ENCODE measurements around the gene GLP2R.

GLP2R gene

GRCh38 chr17:9931144-9931741 lies 105.5 kb downstream of the GLP2R start:
- no peaks in the 10 kb centered on the region for H3K36me3 ChIP-seq (ENCODE audit: insufficient read depth, low read length)
- H3K4me1 ChIP-seq (ENCODE audit: control insufficient read depth, insufficient read depth, low read length) = no peaks in the 10 kb centered on the region
- H3K4me3 ChIP-seq (ENCODE audit: low read length) = no peak overlapping the region
- H3K27me3 ChIP-seq (ENCODE audit: control insufficient read depth, insufficient read depth, low read length) = peaks cover 8% of the 10 kb centered on the region
- no peaks in the 10 kb centered on the region for H3K9me3 ChIP-seq (replicated peaks; ENCODE audit: low read length)
- no peak overlapping the region for H3K9ac ChIP-seq (ENCODE audit: low read depth, low read length)
- H3K4me2 ChIP-seq (ENCODE audit: low read length) = no peak overlapping the region

GRCh38 chr17:9932491-9932890 lies 106.8 kb downstream of the GLP2R start:
- Histone ChIP-seq H3K9ac (ENCODE audit: low read depth, low read length) (no peak overlapping the region), H3K9me3 (replicated peaks; ENCODE audit: low read length) (no peaks in the 10 kb centered on the region), H3K4me1 (ENCODE audit: control insufficient read depth, insufficient read depth, low read length) (peaks cover 7% of the 10 kb centered on the region), H3K27me3 (ENCODE audit: control insufficient read depth, insufficient read depth, low read length) (peaks cover 8% of the 10 kb centered on the region), H3K4me3 (ENCODE audit: low read length) (no peak overlapping the region), H3K36me3 (ENCODE audit: insufficient read depth, low read length) (no peaks in the 10 kb centered on the region), H3K4me2 (ENCODE audit: low read length) (no peak overlapping the region)

- Histone ChIP-seq H3K27me3 (ENCODE audit: control insufficient read depth, insufficient read depth, low read length) (peaks cover 8% of the 10 kb centered on the region), H3K4me1 (ENCODE audit: control insufficient read depth, insufficient read depth, low read length) (peaks cover 9% of the 10 kb centered on the region), H3K9me3 (replicated peaks; ENCODE audit: low read length) (no peaks in the 10 kb centered on the region), H3K36me3 (ENCODE audit: insufficient read depth, low read length) (no peaks in the 10 kb centered on the region), H3K9ac (ENCODE audit: low read depth, low read length) (no peak overlapping the region), H3K4me2 (ENCODE audit: low read length) (no peak overlapping the region), H3K4me3 (ENCODE audit: low read length) (no peak overlapping the region)
These were observed 108.6 kb downstream of the GLP2R start for GRCh38 chr17:9934331-9934730.

GRCh38 chr17:9935408-9935807 lies 109.7 kb downstream of the GLP2R start:
- peaks cover 4% of the 10 kb centered on the region for H3K27me3 ChIP-seq (ENCODE audit: control insufficient read depth, insufficient read depth, low read length)
- H3K9ac ChIP-seq (ENCODE audit: low read depth, low read length) = no peak overlapping the region
- H3K4me1 ChIP-seq (ENCODE audit: control insufficient read depth, insufficient read depth, low read length) = peaks cover 9% of the 10 kb centered on the region
- H3K4me3 ChIP-seq (ENCODE audit: low read length) = no peak overlapping the region
- no peaks in the 10 kb centered on the region for H3K36me3 ChIP-seq (ENCODE audit: insufficient read depth, low read length)
- H3K4me2 ChIP-seq (ENCODE audit: low read length) = no peak overlapping the region
- no peaks in the 10 kb centered on the region for H3K9me3 ChIP-seq (replicated peaks; ENCODE audit: low read length)

GRCh38 chr17:9936095-9936494 lies 110.4 kb downstream of the GLP2R start:
- Histone ChIP-seq H3K9me3 (replicated peaks; ENCODE audit: low read length) (no peaks in the 10 kb centered on the region), H3K36me3 (ENCODE audit: insufficient read depth, low read length) (no peaks in the 10 kb centered on the region), H3K9ac (ENCODE audit: low read depth, low read length) (no peak overlapping the region), H3K27me3 (ENCODE audit: control insufficient read depth, insufficient read depth, low read length) (no peaks in the 10 kb centered on the region), H3K4me1 (ENCODE audit: control insufficient read depth, insufficient read depth, low read length) (peaks cover 9% of the 10 kb centered on the region), H3K4me2 (ENCODE audit: low read length) (no peak overlapping the region), H3K4me3 (ENCODE audit: low read length) (no peak overlapping the region)

GRCh38 chr17:9937241-9937761 lies 111.6 kb downstream of the GLP2R start:
- H3K9me3 ChIP-seq (replicated peaks; ENCODE audit: low read length) = no peaks in the 10 kb centered on the region
- no peak overlapping the region for H3K9ac ChIP-seq (ENCODE audit: low read depth, low read length)
- no peaks in the 10 kb centered on the region for H3K36me3 ChIP-seq (ENCODE audit: insufficient read depth, low read length)
- H3K4me2 ChIP-seq (ENCODE audit: low read length) = peak overlapping the region; percentile 40
- no peak overlapping the region for H3K4me3 ChIP-seq (ENCODE audit: low read length)
- no peaks in the 10 kb centered on the region for H3K27me3 ChIP-seq (ENCODE audit: control insufficient read depth, insufficient read depth, low read length)
- H3K4me1 ChIP-seq (ENCODE audit: control insufficient read depth, insufficient read depth, low read length) = peaks cover 9% of the 10 kb centered on the region

GRCh38 chr17:9937901-9938300 lies 112.2 kb downstream of the GLP2R start:
- H3K4me2 ChIP-seq (ENCODE audit: low read length) = no peak overlapping the region
- peaks cover 9% of the 10 kb centered on the region for H3K4me1 ChIP-seq (ENCODE audit: control insufficient read depth, insufficient read depth, low read length)
- no peaks in the 10 kb centered on the region for H3K36me3 ChIP-seq (ENCODE audit: insufficient read depth, low read length)
- H3K9ac ChIP-seq (ENCODE audit: low read depth, low read length) = no peak overlapping the region
- no peak overlapping the region for H3K4me3 ChIP-seq (ENCODE audit: low read length)
- H3K27me3 ChIP-seq (ENCODE audit: control insufficient read depth, insufficient read depth, low read length) = no peaks in the 10 kb centered on the region
- no peaks in the 10 kb centered on the region for H3K9me3 ChIP-seq (replicated peaks; ENCODE audit: low read length)

GRCh38 chr17:9938764-9939163 lies 113.0 kb downstream of the GLP2R start:
- Histone ChIP-seq H3K9me3 (replicated peaks; ENCODE audit: low read length) (no peaks in the 10 kb centered on the region), H3K36me3 (ENCODE audit: insufficient read depth, low read length) (no peaks in the 10 kb centered on the region), H3K4me2 (ENCODE audit: low read length) (no peak overlapping the region)

GRCh38 chr17:9940841-9941240 lies 115.1 kb downstream of the GLP2R start:
- peaks cover 9% of the 10 kb centered on the region for H3K4me1 ChIP-seq (ENCODE audit: control insufficient read depth, insufficient read depth, low read length)
- no peaks in the 10 kb centered on the region for H3K27me3 ChIP-seq (ENCODE audit: control insufficient read depth, insufficient read depth, low read length)
- no peak overlapping the region for H3K4me2 ChIP-seq (ENCODE audit: low read length)
- no peaks in the 10 kb centered on the region for H3K36me3 ChIP-seq (ENCODE audit: insufficient read depth, low read length)
- H3K9ac ChIP-seq (ENCODE audit: low read depth, low read length) = no peak overlapping the region
- no peaks in the 10 kb centered on the region for H3K9me3 ChIP-seq (replicated peaks; ENCODE audit: low read length)
- H3K4me3 ChIP-seq (ENCODE audit: low read length) = no peak overlapping the region

More at GRCh38 chr17:9938764-9939163, 113.0 kb downstream of the GLP2R start:
- Histone ChIP-seq H3K4me1 (ENCODE audit: control insufficient read depth, insufficient read depth, low read length) (peaks cover 9% of the 10 kb centered on the region), H3K4me3 (ENCODE audit: low read length) (no peak overlapping the region), H3K9ac (ENCODE audit: low read depth, low read length) (no peak overlapping the region), H3K27me3 (ENCODE audit: control insufficient read depth, insufficient read depth, low read length) (no peaks in the 10 kb centered on the region)

GRCh38 chr17:9941305-9941704 lies 115.6 kb downstream of the GLP2R start:
- H3K4me1 ChIP-seq (ENCODE audit: control insufficient read depth, insufficient read depth, low read length) = peaks cover 9% of the 10 kb centered on the region
- H3K4me3 ChIP-seq (ENCODE audit: low read length) = no peak overlapping the region
- H3K36me3 ChIP-seq (ENCODE audit: insufficient read depth, low read length) = no peaks in the 10 kb centered on the region
- H3K9ac ChIP-seq (ENCODE audit: low read depth, low read length) = no peak overlapping the region
- H3K9me3 ChIP-seq (replicated peaks; ENCODE audit: low read length) = no peaks in the 10 kb centered on the region
- H3K4me2 ChIP-seq (ENCODE audit: low read length) = no peak overlapping the region
- H3K27me3 ChIP-seq (ENCODE audit: control insufficient read depth, insufficient read depth, low read length) = no peaks in the 10 kb centered on the region

Measured in skeletal muscle satellite cell (primary cell).